Fibroblast of lung (primary cell): ENCODE results near the gene AIMP2. TPM values are rescaled to one million over a fixed set of nuclear protein-coding genes. Genes with fewer than 3 reads are reported as not detected.

Source experiments
- DNase-seq, 2 donors: peaks; one replicate each; pipeline versions ENCODE4 v3.0.0 to v3.0.0-alpha.2; 2010; ENCODE audit warnings: low read depth in 2 of 2
- H2AFZ ChIP-seq: 2 replicates; pipeline ENCODE4 v1.5.1; 2012; ENCODE audit warnings: low read length, control low read depth, inconsistent platforms
- H3K27ac ChIP-seq: 2 replicates; pipeline ENCODE4 v1.5.1; 2011; ENCODE audit warnings: low read length, control low read depth; ENCODE audit not compliant: insufficient read depth
- H3K27me3 ChIP-seq: 2 replicates; pipeline ENCODE4 v1.5.1; 2011; ENCODE audit warnings: mild to moderate bottlenecking, low read length; ENCODE audit not compliant: control insufficient read depth, insufficient read depth
- H3K36me3 ChIP-seq: 2 replicates; pipeline ENCODE4 v1.5.1; 2011; ENCODE audit warnings: low read length; ENCODE audit not compliant: control insufficient read depth, insufficient read depth
- H3K4me1 ChIP-seq: 2 replicates; pipeline ENCODE4 v1.5.1; 2011; ENCODE audit warnings: low read length; ENCODE audit not compliant: control insufficient read depth, insufficient read depth; ENCODE audit errors: extremely low read depth
- H3K4me2 ChIP-seq: 2 replicates; pipeline ENCODE4 v1.5.1; 2011; ENCODE audit warnings: low read length, control low read depth; ENCODE audit not compliant: insufficient read depth; ENCODE audit errors: extremely low read depth
- H3K4me3 ChIP-seq, 4 experiments: fragments of 200-600 bp in 1 of 4; sonication (generic) in 1 of 4; replicated peaks in 1 of 4; 2 replicates each; pipeline ENCODE4 v1.5.1; 2011 to 2016; ENCODE audit warnings: low read length in 4 of 4, low read depth in 3 of 4, mild to moderate bottlenecking in 3 of 4, control low read depth in 2 of 4, inconsistent platforms in 1 of 4, mixed read lengths in 1 of 4; ENCODE audit not compliant: insufficient read depth in 1 of 4; ENCODE audit errors: control extremely low read depth in 1 of 4
- H3K79me2 ChIP-seq: 2 replicates; pipeline ENCODE4 v1.5.1; 2012; ENCODE audit warnings: mild to moderate bottlenecking, low read length, inconsistent platforms; ENCODE audit not compliant: control insufficient read depth, insufficient read depth
- H3K9ac ChIP-seq: 2 replicates; pipeline ENCODE4 v1.5.1; 2011; ENCODE audit warnings: mild to moderate bottlenecking, low read length, control low read depth; ENCODE audit not compliant: insufficient read depth
- H3K9me3 ChIP-seq: 2 replicates; pipeline ENCODE4 v1.5.1; 2012; ENCODE audit warnings: low read depth, low read length; ENCODE audit not compliant: control insufficient read depth, insufficient read depth
- H4K20me1 ChIP-seq: 2 replicates; pipeline ENCODE4 v1.5.1; 2011; ENCODE audit warnings: low read length; ENCODE audit not compliant: control insufficient read depth, insufficient read depth; ENCODE audit errors: extremely low read depth
- CTCF ChIP-seq, 2 donors: IDR thresholded peaks in 1 of 2; conservative IDR thresholded peaks in 1 of 2; 1 replicate in 1 of 2; 2 replicates in 1 of 2; pipeline ENCODE4 v1.5.1; 2011 to 2012; ENCODE audit warnings: low read length in 2 of 2, control low read depth in 1 of 2, inconsistent platforms in 1 of 2, low read depth in 1 of 2, mild to moderate bottlenecking in 1 of 2
- EZH2 ChIP-seq: IDR thresholded peaks from 2 replicates; pipeline ENCODE4 v1.5.1; 2012; ENCODE audit warnings: low read length, control low read depth, mild to moderate bottlenecking; ENCODE audit errors: missing control alignments
- polyA plus RNA-seq, 2 donors: library from polyadenylated mRNA; depleted of rRNA in 1 of 2; stranded (reverse) in 1 of 2; unstranded in 1 of 2; fragments of >200 nt; gene quantifications; 2 replicates each; pipeline ENCODE4 v1.2.1, GENCODE V29; 2011 to 2012; ENCODE audit warnings: missing spikeins in 1 of 2
- total RNA-seq: library from RNA; depleted of rRNA; stranded (reverse); fragments of >200 nt; gene quantifications from 2 replicates; pipeline ENCODE4 v1.2.1, GENCODE V29; 2014

Gene AIMP2
- total and polyA plus RNA-seq, 2 donors (not counting 1 experiment from before 2014, with no cell fraction given): 41.9 to 47.4 TPM

DNA sequence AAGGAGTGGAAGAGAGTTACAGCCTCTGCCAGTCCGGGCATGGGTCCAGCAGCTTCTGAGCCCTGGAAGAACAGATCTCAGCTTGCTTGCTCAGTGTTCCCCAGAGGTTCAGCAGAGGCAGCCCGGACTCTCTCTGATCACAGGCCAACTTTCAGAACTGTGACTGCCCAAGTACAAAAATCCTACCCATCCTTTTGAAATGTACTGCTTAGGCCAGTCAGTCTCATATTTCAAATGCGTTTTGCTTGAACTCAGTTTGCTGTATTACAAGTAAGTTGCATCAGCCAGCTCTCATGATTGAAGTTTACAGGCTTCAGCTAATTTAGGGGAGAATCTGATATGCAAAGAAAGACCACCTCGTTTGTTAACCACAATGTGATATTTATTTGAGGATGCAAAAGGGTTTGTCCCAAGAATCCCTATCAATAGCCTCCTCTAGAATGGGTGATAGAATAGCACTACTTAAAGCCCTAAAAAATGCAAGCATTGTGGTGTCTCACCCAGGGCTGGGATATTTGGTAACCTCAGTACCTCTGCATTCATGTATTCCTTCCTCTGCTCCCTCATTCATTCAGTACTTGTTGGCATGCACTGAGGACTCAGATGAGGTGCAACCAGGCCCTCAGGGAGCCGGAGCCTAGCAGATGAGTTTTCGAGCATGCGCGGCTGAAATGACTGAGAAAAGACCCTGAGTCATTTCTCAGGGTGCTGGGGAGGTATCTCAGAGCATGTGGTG lies 7.0 kb downstream of the AIMP2 start:
- Histone ChIP-seq H3K4me2 (peak overlapping the region; percentile 47), H2AFZ (no peak overlapping the region), H3K79me2 (peaks cover 18% of the 10 kb centered on the region), H3K9me3 (no peaks in the 10 kb centered on the region), H3K4me3 (peak overlapping the region in 2 of 4 experiments; percentile 6 to 19), H3K27ac (peak overlapping the region; percentile 75), H3K27me3 (no peaks in the 10 kb centered on the region), H4K20me1 (no peaks in the 10 kb centered on the region), H3K4me1 (peaks cover 7% of the 10 kb centered on the region), H3K36me3 (peaks cover 13% of the 10 kb centered on the region), H3K9ac (no peak overlapping the region)
- TF ChIP-seq CTCF (conservative IDR thresholded peaks at IDR 0.05 in 1 of 2, IDR thresholded peaks at IDR 0.05 in 1 of 2; ENCODE audit: low read depth in 1 of 2, low read length in 2 of 2) (no peak), EZH2 (no peak)
- peak; percentile 76 to 99 for DNase-seq

DNA sequence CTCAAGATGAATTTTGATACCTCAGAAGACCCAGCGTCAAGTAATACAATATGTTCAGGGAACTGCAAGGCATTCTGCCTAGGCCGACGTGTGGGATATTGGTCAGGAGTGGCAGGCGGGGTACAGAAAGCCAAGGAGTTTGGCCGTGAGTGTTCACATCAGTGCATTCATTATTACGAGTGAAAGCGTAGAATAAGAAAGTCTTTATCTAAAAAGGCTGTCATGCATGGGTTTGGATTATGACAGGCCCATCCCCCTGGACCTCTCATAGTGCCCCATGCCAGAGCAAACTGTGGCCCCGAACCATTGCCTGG lies 7.5 kb downstream of the AIMP2 start:
- peaks cover 13% of the 10 kb centered on the region for H3K79me2 ChIP-seq
- no peaks in the 10 kb centered on the region for H4K20me1 ChIP-seq
- TF ChIP-seq CTCF (conservative IDR thresholded peaks at IDR 0.05 in 1 of 2, IDR thresholded peaks at IDR 0.05 in 1 of 2; ENCODE audit: low read depth in 1 of 2, low read length in 2 of 2): no peak
- TF ChIP-seq EZH2: no peak
- H3K4me2 ChIP-seq: no peak overlapping the region
- peak overlapping the region; percentile 75 for H3K27ac ChIP-seq
- no peak overlapping the region for H2AFZ ChIP-seq
- no peak overlapping the region for H3K4me3 ChIP-seq
- H3K27me3 ChIP-seq: no peaks in the 10 kb centered on the region
- DNase-seq: no peak
- peaks cover 7% of the 10 kb centered on the region for H3K4me1 ChIP-seq
- H3K9me3 ChIP-seq: no peaks in the 10 kb centered on the region
- no peak overlapping the region for H3K9ac ChIP-seq
- peaks cover 13% of the 10 kb centered on the region for H3K36me3 ChIP-seq

DNA sequence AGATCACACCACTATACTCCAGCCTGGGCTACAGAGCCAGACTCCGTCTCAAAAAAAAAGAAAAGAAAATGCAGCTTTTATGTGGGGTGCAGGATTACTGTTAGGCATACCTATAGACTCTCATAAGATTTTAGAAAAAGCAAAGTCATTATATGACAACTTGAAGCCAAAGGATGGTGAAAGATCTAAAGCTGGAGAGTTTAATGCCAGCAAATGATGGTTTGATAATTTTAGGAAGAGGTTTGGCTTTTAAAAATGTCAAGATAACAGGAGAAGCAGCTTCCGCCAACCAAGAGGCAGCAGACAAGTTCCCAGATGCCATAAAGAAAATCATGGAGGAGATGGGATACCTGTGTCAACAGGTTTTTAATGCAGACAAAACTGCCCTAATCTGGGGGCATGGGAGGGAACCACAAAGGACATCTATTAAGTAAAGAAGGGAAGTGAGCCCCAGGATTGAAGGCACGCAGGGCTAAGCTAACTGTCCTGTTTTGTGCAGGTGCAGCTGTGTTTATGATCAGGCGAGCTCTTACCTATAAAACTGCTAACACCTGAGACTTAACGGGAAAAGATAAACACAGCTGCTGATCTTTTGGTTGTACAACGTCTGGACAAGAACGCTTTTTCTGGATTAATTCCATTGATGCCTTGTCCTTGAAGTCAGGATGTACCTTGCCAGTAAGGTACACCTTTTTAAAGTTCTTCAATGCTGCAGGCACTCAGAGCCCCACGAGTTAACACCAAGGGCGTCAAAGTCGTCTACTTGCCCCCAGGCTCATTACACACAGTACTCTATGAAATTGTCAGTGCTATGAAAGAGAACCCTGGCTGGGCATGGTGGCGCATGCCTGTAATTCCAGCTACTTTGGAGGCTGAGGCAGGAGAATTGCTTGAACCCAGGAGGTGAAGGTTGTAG lies 11.6 kb downstream of the AIMP2 start:
- Histone ChIP-seq H3K27ac (no peak overlapping the region), H4K20me1 (no peaks in the 10 kb centered on the region), H3K9me3 (no peaks in the 10 kb centered on the region), H3K4me2 (no peak overlapping the region), H2AFZ (no peak overlapping the region), H3K36me3 (peaks cover 25% of the 10 kb centered on the region), H3K79me2 (peaks cover 3% of the 10 kb centered on the region), H3K4me1 (peaks cover 6% of the 10 kb centered on the region), H3K4me3 (no peak overlapping the region), H3K9ac (no peak overlapping the region), H3K27me3 (no peaks in the 10 kb centered on the region)
- TF ChIP-seq CTCF (conservative IDR thresholded peaks at IDR 0.05 in 1 of 2, IDR thresholded peaks at IDR 0.05 in 1 of 2; ENCODE audit: low read depth in 1 of 2, low read length in 2 of 2) (no peak), EZH2 (no peak)
- DNase-seq: no peak
